Small intestine (tissue), 7 donors: ENCODE measurements around the gene MPP3. TPM values are rescaled to one million over a fixed set of nuclear protein-coding genes. Genes with fewer than 3 reads are reported as not detected.
"Not testable (repeated sequence)": the region's sequence is repeated elsewhere in the genome, so short reads cannot be mapped to it uniquely, and the experiment has no call there.

Source experiments
- DNase-seq, 2 donors: peaks; one replicate each; pipeline versions ENCODE4 v3.0.0 to v3.0.0-alpha.2; 2013
- FAIRE-seq: peaks from 2 replicates; lab custom pipeline; 2012; peaks lifted over from hg19 to GRCh38; lab: Jason Lieb, UNC
- H3K27ac ChIP-seq, 3 donors: one replicate each; pipeline ENCODE4 v1.5.1; 2013; ENCODE audit warnings: low read length in 2 of 3, mild to moderate bottlenecking in 2 of 3, control low read depth in 1 of 3, inconsistent platforms in 1 of 3, low read depth in 1 of 3, moderate library complexity in 1 of 3
- H3K27me3 ChIP-seq, 3 donors: one replicate each; pipeline ENCODE4 v1.6.1; 2013; ENCODE audit warnings: low read length in 3 of 3, inconsistent platforms in 1 of 3; ENCODE audit not compliant: control insufficient read depth in 3 of 3, insufficient read depth in 3 of 3
- H3K36me3 ChIP-seq, 3 donors: one replicate each; pipeline ENCODE4 v1.6.1; 2013; ENCODE audit warnings: low read length in 3 of 3, inconsistent platforms in 1 of 3, low read depth in 1 of 3, mild to moderate bottlenecking in 1 of 3, moderate library complexity in 1 of 3; ENCODE audit not compliant: control insufficient read depth in 3 of 3, insufficient read depth in 2 of 3
- H3K4me1 ChIP-seq, 3 donors: one replicate each; pipeline ENCODE4 v1.6.1; 2013; ENCODE audit warnings: low read length in 2 of 3, inconsistent platforms in 1 of 3, low read depth in 1 of 3, mild to moderate bottlenecking in 1 of 3, moderate library complexity in 1 of 3; ENCODE audit not compliant: control insufficient read depth in 3 of 3, insufficient read depth in 2 of 3
- H3K4me3 ChIP-seq, 3 donors: one replicate each; pipeline ENCODE4 v1.5.1; 2013; ENCODE audit warnings: low read length in 3 of 3, control low read depth in 1 of 3, inconsistent platforms in 1 of 3, low read depth in 1 of 3, mild to moderate bottlenecking in 1 of 3, moderate library complexity in 1 of 3
- H3K9me3 ChIP-seq, 2 donors: one replicate each; pipeline ENCODE4 v1.6.1; 2013; ENCODE audit warnings: low read depth in 1 of 2, low read length in 1 of 2; ENCODE audit not compliant: control insufficient read depth in 2 of 2, insufficient read depth in 1 of 2
- WGBS, 3 donors: extraction: QIAGEN DNeasy Blood & Tissue Kit; methylation state at CpG; one replicate each; pipeline ENCODE4 v1.1.7; 2013; 5-methylcytosine and 5-hydroxymethylcytosine counted together
- polyA plus RNA-seq, 4 donors: library from polyadenylated mRNA; stranded (reverse) in 3 of 4; unstranded in 1 of 4; fragments of 200-250 nt in 3 of 4; fragments of 120-200 nt in 1 of 4; gene quantifications; one replicate each; pipeline versions ENCODE4 v1.2.1 to v1.2.3, GENCODE V29; 2013
- donor health status: healthy with polysubstance abuse.
- donor health status: control.
- donor health status: control.
- donor health status: Bipolar disorder and iron deficiency.
- donor health status: healthy.

The MPP3 gene
- polyA plus RNA-seq, 4 donors = 1.2 to 5.4 (median 2.6) TPM

GRCh38 chr17:43877451-43878155 is 44.7 kb upstream of the MPP3 start:
- Histone ChIP-seq H3K4me1 (peaks cover 0 to 69% (median 8%) of the 10 kb centered on the region in 3 donors), H3K27ac (no peak overlapping the region), H3K4me3 (no peak overlapping the region), H3K9me3 (no peaks in the 10 kb centered on the region), H3K36me3 (peaks cover 0 to 20% (median 0%) of the 10 kb centered on the region in 3 donors), H3K27me3 (no peaks in the 10 kb centered on the region)
- DNase-seq (no peak), FAIRE-seq (no peak)
- 94 to 96% (median 95%) methylated on average over 10 of the region's 10 CpGs for WGBS, 3 donors

- Histone ChIP-seq H3K27me3 (no peaks in the 10 kb centered on the region), H3K4me3 (no peak overlapping the region), H3K9me3 (no peaks in the 10 kb centered on the region), H3K4me1 (peaks cover 0 to 75% (median 8%) of the 10 kb centered on the region in 3 donors), H3K36me3 (peaks cover 0 to 19% (median 0%) of the 10 kb centered on the region in 3 donors), H3K27ac (no peak overlapping the region)
- FAIRE-seq = no peak
- no peak for DNase-seq
- WGBS, 3 donors = 77 to 89% (median 85%) methylated on average over 7 of the region's 7 CpGs
Measured at GRCh38 chr17:43877031-43877430, 44.1 kb upstream of the MPP3 start.

GRCh38 chr17:43875476-43876147 is 42.7 kb upstream of the MPP3 start:
- H3K4me3 ChIP-seq = no peak overlapping the region
- DNase-seq (no peak), FAIRE-seq (no peak)
- no peaks in the 10 kb centered on the region for H3K27me3 ChIP-seq
- no peaks in the 10 kb centered on the region for H3K9me3 ChIP-seq
- H3K4me1 ChIP-seq = peaks cover 0 to 80% (median 8%) of the 10 kb centered on the region in 3 donors
- H3K36me3 ChIP-seq = peaks cover 0 to 11% (median 0%) of the 10 kb centered on the region in 3 donors
- no peak overlapping the region for H3K27ac ChIP-seq
- 80 to 91% (median 89%) methylated on average over 3 of the region's 3 CpGs for WGBS, 3 donors

- WGBS, 3 donors = 14 to 59% (median 29%) methylated on average over 3 of the region's 3 CpGs
- Histone ChIP-seq H3K36me3 (peaks cover 0 to 11% (median 0%) of the 10 kb centered on the region in 3 donors), H3K9me3 (no peaks in the 10 kb centered on the region), H3K27me3 (no peaks in the 10 kb centered on the region), H3K27ac (peak overlapping the region; percentile 55 to 81 (median 71)), H3K4me1 (peaks cover 0 to 73% (median 8%) of the 10 kb centered on the region in 3 donors), H3K4me3 (no peak overlapping the region)
- FAIRE-seq (no peak), DNase-seq (peak; percentile 87 to 96)
Measured at GRCh38 chr17:43874293-43874692, 41.3 kb upstream of the MPP3 start.

- no peaks in the 10 kb centered on the region for H3K9me3 ChIP-seq
- 39 to 64% (median 47%) methylated on average over 6 of the region's 6 CpGs for WGBS, 3 donors
- H3K27ac ChIP-seq = peak overlapping the region; percentile 55 to 81 (median 71)
- no peak overlapping the region for H3K4me3 ChIP-seq
- FAIRE-seq = no peak
- no peaks in the 10 kb centered on the region for H3K27me3 ChIP-seq
- DNase-seq = no peak
- peaks cover 0 to 11% (median 0%) of the 10 kb centered on the region in 3 donors for H3K36me3 ChIP-seq
- H3K4me1 ChIP-seq = peaks cover 0 to 68% (median 8%) of the 10 kb centered on the region in 3 donors
Measured at GRCh38 chr17:43873815-43874214, 40.9 kb upstream of the MPP3 start.

GRCh38 chr17:43873091-43873490 is 40.1 kb upstream of the MPP3 start:
- H3K27me3 ChIP-seq = peaks cover 0 to 5% (median 0%) of the 10 kb centered on the region in 3 donors
- H3K4me1 ChIP-seq = peaks cover 0 to 62% (median 8%) of the 10 kb centered on the region in 3 donors
- DNase-seq = peak; percentile 48 to 71
- H3K4me3 ChIP-seq = peak overlapping the region in 1 of 3 donors; percentile 5
- FAIRE-seq = no peak
- H3K9me3 ChIP-seq = peaks cover 0 to 5% of the 10 kb centered on the region in 2 donors
- WGBS, 3 donors = 25 to 51% (median 33%) methylated on average over 5 of the region's 5 CpGs
- H3K27ac ChIP-seq = peak overlapping the region in 2 of 3 donors; percentile 71 to 81
- peaks cover 0 to 11% (median 0%) of the 10 kb centered on the region in 3 donors for H3K36me3 ChIP-seq

GRCh38 chr17:43871946-43872690 is 39.2 kb upstream of the MPP3 start:
- DNase-seq (peak; percentile 58 to 91), FAIRE-seq (no peak)
- peaks cover 0 to 5% (median 0%) of the 10 kb centered on the region in 3 donors for H3K27me3 ChIP-seq
- H3K36me3 ChIP-seq = peaks cover 0 to 6% (median 0%) of the 10 kb centered on the region in 3 donors
- peak overlapping the region; percentile 71 to 77 (median 75) for H3K27ac ChIP-seq
- 14 to 49% (median 31%) methylated on average over 14 of the region's 14 CpGs for WGBS, 3 donors
- H3K4me3 ChIP-seq = peak overlapping the region in 2 of 3 donors; percentile 5 to 8
- peaks cover 0 to 5% of the 10 kb centered on the region in 2 donors for H3K9me3 ChIP-seq
- H3K4me1 ChIP-seq = peaks cover 0 to 52% (median 8%) of the 10 kb centered on the region in 3 donors

- not testable (repeated sequence) for H3K36me3 ChIP-seq, H3K27ac ChIP-seq, DNase-seq, H3K27me3 ChIP-seq, FAIRE-seq, H3K9me3 ChIP-seq, H3K4me3 ChIP-seq
- WGBS, 3 donors = 82 to 88% (median 87%) methylated on average over 5 to 6 of the region's 6 CpGs
- peaks cover 0 to 25% (median 3%) of the 10 kb centered on the region in 3 donors for H3K4me1 ChIP-seq
Measured at GRCh38 chr17:43869031-43869430, 36.1 kb upstream of the MPP3 start.
